Measurements from ENCODE around the gene OCA2.
"Not testable (repeated sequence)": the region's sequence is repeated elsewhere in the genome, so short reads cannot be mapped to it uniquely, and the experiment has no call there.

OCA2 gene

DNA sequence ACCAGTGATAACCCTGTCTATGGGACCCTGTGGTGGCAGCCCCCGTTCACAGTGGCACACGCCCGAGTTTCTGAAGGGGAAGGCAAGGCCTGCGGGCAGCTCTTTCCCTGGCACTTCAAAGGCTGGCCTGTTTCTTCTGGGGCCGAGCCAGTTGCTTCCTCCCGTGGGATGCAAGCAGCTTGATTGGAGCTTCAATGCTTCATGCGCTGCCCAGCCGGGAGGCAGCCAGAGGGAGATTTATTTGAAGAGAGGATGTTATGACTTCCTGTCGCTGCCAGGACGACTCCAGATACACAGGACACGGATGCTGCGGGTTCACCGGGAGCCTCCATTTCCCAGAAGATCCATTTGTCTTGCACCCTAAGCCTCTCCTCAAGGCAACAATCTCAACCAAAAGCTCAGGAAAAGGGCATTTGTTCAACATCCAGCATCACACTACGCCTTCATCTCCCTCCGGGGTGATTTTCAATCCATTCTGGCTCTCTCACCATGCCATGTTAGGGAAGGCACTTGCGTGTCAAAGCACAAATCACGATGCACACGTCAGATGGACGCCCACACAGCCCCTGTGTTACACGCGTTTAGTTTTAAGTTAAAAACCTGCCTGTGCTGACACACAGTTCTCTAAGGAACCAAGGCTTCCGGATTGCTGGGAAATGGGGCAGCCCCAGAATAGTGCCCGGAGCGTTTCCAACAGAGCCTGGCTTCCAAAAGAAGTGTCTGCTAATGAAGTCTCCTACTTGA is 330.2 kb downstream of the OCA2 start:
- H3K27ac ChIP-seq (ENCODE audit: low read length) = no peak overlapping the region
- H3K4me3 ChIP-seq (ENCODE audit: low read depth in 1 of 2, low read length in 2 of 2) = no peak overlapping the region
- no peaks in the 10 kb centered on the region for H3K27me3 ChIP-seq (ENCODE audit: low read depth, low read length)
- peaks cover 0 to 7% of the 10 kb centered on the region in 2 donors for H3K9me3 ChIP-seq (ENCODE audit: control insufficient read depth in 1 of 2, low read length in 2 of 2)
- no peaks in the 10 kb centered on the region for H3K36me3 ChIP-seq (ENCODE audit: control insufficient read depth in 1 of 2, insufficient read depth in 2 of 2, low read length in 2 of 2)
- H3K4me1 ChIP-seq (ENCODE audit: control insufficient read depth in 1 of 2, insufficient read depth in 2 of 2, low read length in 2 of 2) = no peaks in the 10 kb centered on the region

- no peaks in the 10 kb centered on the region for H3K27me3 ChIP-seq (ENCODE audit: low read depth, low read length)
- no peaks in the 10 kb centered on the region for H3K4me1 ChIP-seq (ENCODE audit: control insufficient read depth in 1 of 2, insufficient read depth in 2 of 2, low read length in 2 of 2)
- no peak overlapping the region for H3K27ac ChIP-seq (ENCODE audit: low read length)
- H3K9me3 ChIP-seq (ENCODE audit: control insufficient read depth in 1 of 2, low read length in 2 of 2) = peaks cover 0 to 7% of the 10 kb centered on the region in 2 donors
- no peak overlapping the region for H3K4me3 ChIP-seq (ENCODE audit: low read depth in 1 of 2, low read length in 2 of 2)
- H3K36me3 ChIP-seq (ENCODE audit: control insufficient read depth in 1 of 2, insufficient read depth in 2 of 2, low read length in 2 of 2) = no peaks in the 10 kb centered on the region
Observed at GRCh38 chr15:27767918-27768640, 331.0 kb downstream of the OCA2 start.

GRCh38 chr15:27767430-27767829 is 331.7 kb downstream of the OCA2 start:
- not testable (repeated sequence) for H3K4me3 ChIP-seq (ENCODE audit: low read depth in 1 of 2, low read length in 2 of 2); H3K9me3 ChIP-seq (ENCODE audit: control insufficient read depth in 1 of 2, low read length in 2 of 2); H3K36me3 ChIP-seq (ENCODE audit: control insufficient read depth in 1 of 2, insufficient read depth in 2 of 2, low read length in 2 of 2); H3K4me1 ChIP-seq (ENCODE audit: control insufficient read depth in 1 of 2, insufficient read depth in 2 of 2, low read length in 2 of 2); H3K27me3 ChIP-seq (ENCODE audit: low read depth, low read length); H3K27ac ChIP-seq (ENCODE audit: low read length)

- Histone ChIP-seq H3K27me3 (ENCODE audit: low read depth, low read length) (no peaks in the 10 kb centered on the region), H3K9me3 (ENCODE audit: control insufficient read depth in 1 of 2, low read length in 2 of 2) (peaks cover 0 to 5% of the 10 kb centered on the region in 2 donors), H3K27ac (ENCODE audit: low read length) (no peak overlapping the region), H3K36me3 (ENCODE audit: control insufficient read depth in 1 of 2, insufficient read depth in 2 of 2, low read length in 2 of 2) (no peaks in the 10 kb centered on the region), H3K4me3 (ENCODE audit: low read depth in 1 of 2, low read length in 2 of 2) (no peak overlapping the region), H3K4me1 (ENCODE audit: control insufficient read depth in 1 of 2, insufficient read depth in 2 of 2, low read length in 2 of 2) (no peaks in the 10 kb centered on the region)
Observed at GRCh38 chr15:27764339-27764738, 334.8 kb downstream of the OCA2 start.

- Histone ChIP-seq H3K27ac (ENCODE audit: low read length) (no peak overlapping the region), H3K4me1 (ENCODE audit: control insufficient read depth in 1 of 2, insufficient read depth in 2 of 2, low read length in 2 of 2) (no peaks in the 10 kb centered on the region), H3K36me3 (ENCODE audit: control insufficient read depth in 1 of 2, insufficient read depth in 2 of 2, low read length in 2 of 2) (no peaks in the 10 kb centered on the region), H3K9me3 (ENCODE audit: control insufficient read depth in 1 of 2, low read length in 2 of 2) (peaks cover 0 to 5% of the 10 kb centered on the region in 2 donors), H3K4me3 (ENCODE audit: low read depth in 1 of 2, low read length in 2 of 2) (no peak overlapping the region), H3K27me3 (ENCODE audit: low read depth, low read length) (no peaks in the 10 kb centered on the region)
Observed at GRCh38 chr15:27763514-27763913, 335.6 kb downstream of the OCA2 start.

DNA sequence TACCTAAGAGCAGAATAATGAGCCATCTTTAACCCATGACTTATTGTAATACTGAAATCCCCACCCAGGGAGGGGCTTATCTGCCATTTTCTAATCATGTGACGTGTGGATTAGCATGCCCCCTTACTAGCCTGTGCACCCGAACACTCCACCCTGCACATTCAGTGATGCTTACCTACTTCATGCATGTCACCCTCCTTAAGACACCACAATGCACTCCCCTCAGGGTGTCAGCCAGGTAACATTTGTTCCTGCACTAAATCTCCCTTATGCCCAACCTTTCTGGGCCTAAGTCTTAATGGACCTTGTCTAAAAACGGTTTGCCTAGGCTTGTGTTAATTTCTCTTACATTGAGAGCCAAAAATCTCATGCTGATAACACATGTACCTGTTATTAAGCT is 336.6 kb downstream of the OCA2 start:
- no peaks in the 10 kb centered on the region for H3K27me3 ChIP-seq (ENCODE audit: low read depth, low read length)
- peaks cover 0 to 5% of the 10 kb centered on the region in 2 donors for H3K9me3 ChIP-seq (ENCODE audit: control insufficient read depth in 1 of 2, low read length in 2 of 2)
- no peaks in the 10 kb centered on the region for H3K4me1 ChIP-seq (ENCODE audit: control insufficient read depth in 1 of 2, insufficient read depth in 2 of 2, low read length in 2 of 2)
- H3K36me3 ChIP-seq (ENCODE audit: control insufficient read depth in 1 of 2, insufficient read depth in 2 of 2, low read length in 2 of 2) = no peaks in the 10 kb centered on the region
- no peak overlapping the region for H3K4me3 ChIP-seq (ENCODE audit: low read depth in 1 of 2, low read length in 2 of 2)
- H3K27ac ChIP-seq (ENCODE audit: low read length) = no peak overlapping the region

GRCh38 chr15:27757052-27757451 is 342.1 kb downstream of the OCA2 start:
- Histone ChIP-seq H3K27me3 (ENCODE audit: low read depth, low read length) (no peaks in the 10 kb centered on the region), H3K9me3 (ENCODE audit: control insufficient read depth in 1 of 2, low read length in 2 of 2) (no peaks in the 10 kb centered on the region), H3K36me3 (ENCODE audit: control insufficient read depth in 1 of 2, insufficient read depth in 2 of 2, low read length in 2 of 2) (no peaks in the 10 kb centered on the region), H3K27ac (ENCODE audit: low read length) (no peak overlapping the region), H3K4me1 (ENCODE audit: control insufficient read depth in 1 of 2, insufficient read depth in 2 of 2, low read length in 2 of 2) (no peaks in the 10 kb centered on the region), H3K4me3 (ENCODE audit: low read depth in 1 of 2, low read length in 2 of 2) (no peak overlapping the region)

DNA sequence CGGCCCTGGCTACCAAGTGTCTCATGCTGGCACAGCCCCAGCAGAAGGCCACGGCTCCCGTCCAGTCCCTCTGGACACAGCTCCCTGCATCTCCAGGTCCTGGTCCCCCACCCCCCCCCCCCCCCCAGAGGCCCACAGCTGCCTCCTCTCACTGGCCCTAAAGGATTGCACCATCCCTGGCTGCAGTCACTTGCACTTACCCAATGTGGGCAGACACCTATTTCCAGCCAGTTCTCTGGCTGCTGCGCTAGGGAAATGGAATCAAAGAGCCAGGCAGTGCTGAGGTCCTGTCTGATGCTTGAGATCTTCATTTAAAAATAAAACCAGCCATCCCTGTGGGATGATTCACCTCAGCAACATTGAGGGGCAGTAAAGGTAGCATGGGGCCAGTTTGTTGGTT is 346.4 kb downstream of the OCA2 start:
- Histone ChIP-seq H3K36me3 (ENCODE audit: control insufficient read depth in 1 of 2, insufficient read depth in 2 of 2, low read length in 2 of 2) (no peaks in the 10 kb centered on the region), H3K27ac (ENCODE audit: low read length) (no peak overlapping the region), H3K4me1 (ENCODE audit: control insufficient read depth in 1 of 2, insufficient read depth in 2 of 2, low read length in 2 of 2) (no peaks in the 10 kb centered on the region), H3K27me3 (ENCODE audit: low read depth, low read length) (no peaks in the 10 kb centered on the region), H3K9me3 (ENCODE audit: control insufficient read depth in 1 of 2, low read length in 2 of 2) (no peaks in the 10 kb centered on the region), H3K4me3 (ENCODE audit: low read depth in 1 of 2, low read length in 2 of 2) (no peak overlapping the region)

DNA sequence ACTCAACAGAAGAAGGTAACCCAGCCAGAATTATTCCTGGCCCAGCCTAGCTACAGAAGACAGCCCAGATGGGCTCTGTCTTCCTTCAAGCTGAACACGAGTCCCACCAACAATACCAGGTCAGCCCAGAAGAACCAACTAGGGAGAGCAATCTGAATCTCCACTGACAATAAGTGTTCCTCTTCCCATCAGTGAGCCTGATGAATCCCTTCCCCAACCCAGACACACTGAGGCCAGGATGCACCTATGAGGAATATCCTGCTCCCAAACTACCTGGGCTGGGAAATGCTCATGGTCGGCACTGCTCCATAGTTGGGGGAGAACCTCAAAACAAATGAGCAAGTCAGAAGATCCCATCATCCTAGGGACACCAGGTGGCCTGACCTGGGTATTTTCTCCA is 351.1 kb downstream of the OCA2 start:
- H3K4me1 ChIP-seq (ENCODE audit: control insufficient read depth in 1 of 2, insufficient read depth in 2 of 2, low read length in 2 of 2) = no peaks in the 10 kb centered on the region
- no peak overlapping the region for H3K27ac ChIP-seq (ENCODE audit: low read length)
- no peaks in the 10 kb centered on the region for H3K27me3 ChIP-seq (ENCODE audit: low read depth, low read length)
- H3K9me3 ChIP-seq (ENCODE audit: control insufficient read depth in 1 of 2, low read length in 2 of 2) = no peaks in the 10 kb centered on the region
- H3K36me3 ChIP-seq (ENCODE audit: control insufficient read depth in 1 of 2, insufficient read depth in 2 of 2, low read length in 2 of 2) = no peaks in the 10 kb centered on the region
- H3K4me3 ChIP-seq (ENCODE audit: low read depth in 1 of 2, low read length in 2 of 2) = no peak overlapping the region

GRCh38 chr15:27746401-27746955 is 352.6 kb downstream of the OCA2 start:
- Histone ChIP-seq H3K4me1 (ENCODE audit: control insufficient read depth in 1 of 2, insufficient read depth in 2 of 2, low read length in 2 of 2) (no peaks in the 10 kb centered on the region), H3K27ac (ENCODE audit: low read length) (no peak overlapping the region), H3K4me3 (ENCODE audit: low read depth in 1 of 2, low read length in 2 of 2) (no peak overlapping the region), H3K9me3 (ENCODE audit: control insufficient read depth in 1 of 2, low read length in 2 of 2) (no peaks in the 10 kb centered on the region), H3K36me3 (ENCODE audit: control insufficient read depth in 1 of 2, insufficient read depth in 2 of 2, low read length in 2 of 2) (no peaks in the 10 kb centered on the region), H3K27me3 (ENCODE audit: low read depth, low read length) (no peaks in the 10 kb centered on the region)

GRCh38 chr15:27744641-27745040 is 354.5 kb downstream of the OCA2 start:
- Histone ChIP-seq H3K4me3 (ENCODE audit: low read depth in 1 of 2, low read length in 2 of 2) (no peak overlapping the region), H3K27ac (ENCODE audit: low read length) (no peak overlapping the region), H3K4me1 (ENCODE audit: control insufficient read depth in 1 of 2, insufficient read depth in 2 of 2, low read length in 2 of 2) (no peaks in the 10 kb centered on the region), H3K9me3 (ENCODE audit: control insufficient read depth in 1 of 2, low read length in 2 of 2) (no peaks in the 10 kb centered on the region), H3K27me3 (ENCODE audit: low read depth, low read length) (no peaks in the 10 kb centered on the region), H3K36me3 (ENCODE audit: control insufficient read depth in 1 of 2, insufficient read depth in 2 of 2, low read length in 2 of 2) (no peaks in the 10 kb centered on the region)

Measured in muscle layer of duodenum (tissue), 2 donors.